HEK293 (cell line): ENCODE measurements around the gene VEPH1.

Source experiments
- CTCF ChIA-PET: fragments of 350-600 bp; formaldehyde crosslinking; extraction: SDS; loops from one replicate; lab custom pipeline; 2021; ENCODE audit warnings: antibody characterized with exemption; lab: Yijun Ruan, JAX
- POLR2A ChIA-PET: fragments of 300-600 bp; formaldehyde crosslinking; extraction: SDS; loops from one replicate; lab custom pipeline; 2020; ENCODE audit warnings: antibody characterized with exemption, inconsistent platforms; lab: Yijun Ruan, JAX
- H3K27ac ChIP-seq: fragments of 200-500 bp; sonication (Bioruptor generic); 2 replicates; pipeline ENCODE4 v1.5.1; 2014; ENCODE audit warnings: low read depth, low read length, control low read depth, inconsistent platforms; ENCODE audit errors: extremely low read depth
- H3K36me3 ChIP-seq, 2 experiments: fragments of 200-500 bp in 1 of 2; sonication (Bioruptor generic) in 1 of 2; 1 replicate in 1 of 2; 2 replicates in 1 of 2; pipeline ENCODE4 v1.5.1; 2014 to 2017; ENCODE audit warnings: inconsistent platforms in 2 of 2, low read length in 2 of 2; ENCODE audit not compliant: control insufficient read depth in 2 of 2, insufficient read depth in 1 of 2
- H3K4me1 ChIP-seq: fragments of 200-500 bp; sonication (Bioruptor generic); 2 replicates; pipeline ENCODE4 v1.5.1; 2014; ENCODE audit warnings: mild to moderate bottlenecking, low read length, inconsistent platforms; ENCODE audit not compliant: control insufficient read depth, insufficient read depth
- H3K4me3 ChIP-seq: 2 replicates; pipeline ENCODE4 v1.5.1; 2011; ENCODE audit warnings: low read depth, mild to moderate bottlenecking, control low read depth, low read length, moderate library complexity
- H3K9me3 ChIP-seq: fragments of 200-500 bp; sonication (Bioruptor generic); 2 replicates; pipeline ENCODE4 v1.5.1; 2014; ENCODE audit warnings: low read depth, low read length, inconsistent platforms; ENCODE audit not compliant: control insufficient read depth, insufficient read depth
- BCL11A ChIP-seq: fragments of 450-650 bp; formaldehyde crosslinking; IDR thresholded peaks from 2 replicates; pipeline ENCODE4 v1.5.1; 2016; ENCODE audit warnings: low read depth, missing biosample characterization, missing genetic modification characterization
- BCL11B ChIP-seq: fragments of 450-650 bp; formaldehyde crosslinking; IDR thresholded peaks from 2 replicates; pipeline ENCODE4 v1.5.1; 2016; ENCODE audit warnings: low read depth, missing biosample characterization, missing genetic modification characterization
- FEZF1 ChIP-seq: fragments of 450-650 bp; formaldehyde crosslinking; IDR thresholded peaks from 2 replicates; pipeline ENCODE4 v1.5.1; 2016; ENCODE audit warnings: missing biosample characterization, missing genetic modification characterization
- IKZF3 ChIP-seq: fragments of 450-650 bp; IDR thresholded peaks from 2 replicates; pipeline ENCODE4 v1.5.0; 2018; ENCODE audit warnings: missing biosample characterization, mild to moderate bottlenecking, missing genetic modification characterization, moderate library complexity
- KLF16 ChIP-seq: fragments of 450-650 bp; formaldehyde crosslinking; IDR thresholded peaks from 2 replicates; pipeline ENCODE4 v1.5.1; 2017; ENCODE audit warnings: missing biosample characterization, missing genetic modification characterization
- MZF1 ChIP-seq: fragments of 450-650 bp; formaldehyde crosslinking; IDR thresholded peaks from 2 replicates; pipeline ENCODE4 v1.5.1; 2017; ENCODE audit warnings: missing biosample characterization, missing genetic modification characterization, borderline replicate concordance
- OSR2 ChIP-seq: fragments of 450-650 bp; formaldehyde crosslinking; IDR thresholded peaks from 2 replicates; pipeline ENCODE4 v1.5.1; 2016; ENCODE audit warnings: missing biosample characterization, missing genetic modification characterization
- PRDM1 ChIP-seq: fragments of 450-650 bp; formaldehyde crosslinking; IDR thresholded peaks from 2 replicates; pipeline ENCODE4; 2016; ENCODE audit warnings: missing biosample characterization, missing genetic modification characterization
- PRDM6 ChIP-seq: fragments of 450-650 bp; formaldehyde crosslinking; IDR thresholded peaks from 2 replicates; pipeline ENCODE4 v1.5.1; 2017; ENCODE audit warnings: missing biosample characterization, missing genetic modification characterization
- TSHZ1 ChIP-seq: fragments of 450-650 bp; formaldehyde crosslinking; IDR thresholded peaks from 2 replicates; pipeline ENCODE4 v1.5.1; 2016; ENCODE audit warnings: missing biosample characterization, missing genetic modification characterization, borderline replicate concordance
- ZBTB1 ChIP-seq: fragments of 450-650 bp; formaldehyde crosslinking; IDR thresholded peaks from 2 replicates; pipeline ENCODE4 v1.5.1; 2016; ENCODE audit warnings: missing biosample characterization, missing genetic modification characterization
- ZFP41 ChIP-seq: fragments of 450-650 bp; formaldehyde crosslinking; IDR thresholded peaks from 2 replicates; pipeline ENCODE4 v1.5.1; 2016; ENCODE audit warnings: missing biosample characterization, missing genetic modification characterization, borderline replicate concordance
- ZNF121 ChIP-seq: fragments of 450-650 bp; formaldehyde crosslinking; IDR thresholded peaks from 2 replicates; pipeline ENCODE4 v1.5.1; 2016; ENCODE audit warnings: missing biosample characterization, missing genetic modification characterization
- ZNF155 ChIP-seq: fragments of 450-650 bp; formaldehyde crosslinking; IDR thresholded peaks from 2 replicates; pipeline ENCODE4 v1.5.1; 2016; ENCODE audit warnings: missing biosample characterization, missing genetic modification characterization
- ZNF175 ChIP-seq: fragments of 450-650 bp; formaldehyde crosslinking; IDR thresholded peaks from 2 replicates; pipeline ENCODE4 v1.5.1; 2016; ENCODE audit warnings: missing biosample characterization, missing genetic modification characterization
- ZNF292 ChIP-seq: fragments of 450-650 bp; formaldehyde crosslinking; IDR thresholded peaks from 2 replicates; pipeline ENCODE4 v1.5.1; 2016; ENCODE audit warnings: low read depth, missing biosample characterization, missing genetic modification characterization, borderline replicate concordance
- ZNF324 ChIP-seq: fragments of 450-650 bp; formaldehyde crosslinking; IDR thresholded peaks from 2 replicates; pipeline ENCODE4 v1.5.1; 2016; ENCODE audit warnings: missing biosample characterization, missing genetic modification characterization
- ZNF350 ChIP-seq: fragments of 450-650 bp; formaldehyde crosslinking; IDR thresholded peaks from 2 replicates; pipeline ENCODE4 v1.5.0; 2017; ENCODE audit warnings: missing biosample characterization, mild to moderate bottlenecking, missing genetic modification characterization
- ZNF416 ChIP-seq: fragments of 450-650 bp; formaldehyde crosslinking; IDR thresholded peaks from 2 replicates; pipeline ENCODE4 v1.5.1; 2016; ENCODE audit warnings: missing biosample characterization, missing genetic modification characterization
- ZNF521 ChIP-seq: fragments of 450-650 bp; formaldehyde crosslinking; IDR thresholded peaks from 2 replicates; pipeline ENCODE4 v1.5.1; 2017; ENCODE audit warnings: missing biosample characterization, mild to moderate bottlenecking, missing genetic modification characterization
- ZNF561 ChIP-seq: fragments of 450-650 bp; IDR thresholded peaks from 2 replicates; pipeline ENCODE4 v1.5.1; 2018; ENCODE audit warnings: missing biosample characterization, missing genetic modification characterization, borderline replicate concordance
- ZNF580 ChIP-seq: fragments of 450-650 bp; formaldehyde crosslinking; IDR thresholded peaks from 2 replicates; pipeline ENCODE4 v1.5.1; 2016; ENCODE audit warnings: missing biosample characterization, missing genetic modification characterization
- ZNF596 ChIP-seq: fragments of 450-650 bp; IDR thresholded peaks from 2 replicates; pipeline ENCODE4 v1.5.0; 2018; ENCODE audit warnings: missing biosample characterization, mild to moderate bottlenecking, missing genetic modification characterization, moderate library complexity
- ZNF610 ChIP-seq: fragments of 450-650 bp; formaldehyde crosslinking; IDR thresholded peaks from 2 replicates; pipeline ENCODE4 v1.5.1; 2016; ENCODE audit warnings: missing biosample characterization, missing genetic modification characterization, borderline replicate concordance
- ZNF621 ChIP-seq: fragments of 450-650 bp; formaldehyde crosslinking; IDR thresholded peaks from 2 replicates; pipeline ENCODE4 v1.5.1; 2017; ENCODE audit warnings: missing biosample characterization, missing genetic modification characterization
- ZNF624 ChIP-seq: fragments of 450-650 bp; formaldehyde crosslinking; IDR thresholded peaks from 2 replicates; pipeline ENCODE4 v1.5.1; 2017; ENCODE audit warnings: missing biosample characterization, missing genetic modification characterization
- ZNF626 ChIP-seq: fragments of 450-650 bp; sonication (Bioruptor Pico); formaldehyde crosslinking; IDR thresholded peaks from 2 replicates; pipeline ENCODE4 v1.5.1; 2018; ENCODE audit warnings: missing biosample characterization, missing genetic modification characterization, inconsistent platforms
- ZNF658 ChIP-seq: fragments of 450-650 bp; formaldehyde crosslinking; IDR thresholded peaks from 2 replicates; pipeline ENCODE4; 2016; ENCODE audit warnings: missing biosample characterization, missing genetic modification characterization
- ZNF701 ChIP-seq: fragments of 450-650 bp; formaldehyde crosslinking; IDR thresholded peaks from 2 replicates; pipeline ENCODE4 v1.5.1; 2016; ENCODE audit warnings: missing biosample characterization, missing genetic modification characterization
- ZNF843 ChIP-seq: fragments of 450-650 bp; formaldehyde crosslinking; IDR thresholded peaks from 2 replicates; pipeline ENCODE4 v1.5.1; 2016; ENCODE audit warnings: missing biosample characterization, missing genetic modification characterization
- ZXDB ChIP-seq: fragments of 450-650 bp; formaldehyde crosslinking; IDR thresholded peaks from 2 replicates; pipeline ENCODE4 v1.5.1; 2016; ENCODE audit warnings: missing biosample characterization, missing genetic modification characterization

The VEPH1 gene

GRCh38 chr3:157275832-157276231 is 227.4 kb downstream of the VEPH1 start:
- TF ChIP-seq PRDM1 (tag by site-specific recombination): no peak

GRCh38 chr3:157274644-157275137 is 228.5 kb downstream of the VEPH1 start:
- Histone ChIP-seq H3K9me3 (no peaks in the 10 kb centered on the region), H3K27ac (no peak overlapping the region), H3K4me1 (no peaks in the 10 kb centered on the region), H3K36me3 (no peaks in the 10 kb centered on the region), H3K4me3 (no peak overlapping the region)
- CTCF ChIA-PET: no interaction called here
- POLR2A ChIA-PET: no interaction called here
- TF ChIP-seq MZF1 (tag by site-specific recombination): no peak
- TF ChIP-seq ZNF121 (tag by site-specific recombination): peak; percentile 71
- TF ChIP-seq ZNF416 (tag by site-specific recombination): no peak
- TF ChIP-seq ZBTB1 (tag by site-specific recombination): no peak
- TF ChIP-seq ZNF292 (tag by site-specific recombination): no peak
- TF ChIP-seq ZNF350 (tag by site-specific recombination): no peak
- TF ChIP-seq ZNF701 (tag by site-specific recombination): no peak
- no peak for TF ChIP-seq ZNF324 (tag by site-specific recombination)
- TF ChIP-seq ZNF580 (tag by site-specific recombination): peak; percentile 41; the same call in 1 of the 2 replicates
- 0 out of 2 replicates have a peak, but pooled peaks have one; percentile 42 for TF ChIP-seq ZNF610
- TF ChIP-seq ZNF658 (tag by site-specific recombination): no peak
- TF ChIP-seq ZNF624: no peak
- no peak for TF ChIP-seq ZNF175 (tag by site-specific recombination)
- no peak for TF ChIP-seq ZNF521 (tag by site-specific recombination)
- TF ChIP-seq ZNF843: peak; percentile 83
- TF ChIP-seq ZNF596 (tag by site-specific recombination): peak; percentile 7; the same call in 1 of the 2 replicates
- TF ChIP-seq BCL11A (tag by site-specific recombination): no peak
- peak; percentile 53; the same call in 1 of the 2 replicates for TF ChIP-seq TSHZ1 (tag by site-specific recombination)
- no peak for TF ChIP-seq ZNF621 (tag by site-specific recombination)
- peak; percentile 92 for TF ChIP-seq FEZF1 (tag by site-specific recombination)
- no peak for TF ChIP-seq ZNF155 (tag by site-specific recombination)
- no peak for TF ChIP-seq ZFP41
- peak; percentile 55; the same call in 1 of the 2 replicates for TF ChIP-seq IKZF3 (tag by site-specific recombination)
- TF ChIP-seq KLF16 (tag by site-specific recombination): peak; percentile 53; the same call in 1 of the 2 replicates
- 0 out of 2 replicates have a peak, but pooled peaks have one; percentile 34 for TF ChIP-seq ZXDB (tag by site-specific recombination)
- no peak for TF ChIP-seq ZNF561 (tag by site-specific recombination)
- peak; percentile 93 for TF ChIP-seq PRDM6 (tag by site-specific recombination)
- TF ChIP-seq OSR2 (tag by site-specific recombination): peak; percentile 57; the same call in 1 of the 2 replicates
- TF ChIP-seq ZNF626: peak; percentile 33; the same call in 1 of the 2 replicates
- peak; percentile 93 for TF ChIP-seq BCL11B (tag by site-specific recombination)

More at GRCh38 chr3:157275832-157276231, 227.4 kb downstream of the VEPH1 start:
- Histone ChIP-seq H3K4me3 (no peak overlapping the region), H3K36me3 (no peaks in the 10 kb centered on the region), H3K27ac (no peak overlapping the region), H3K4me1 (no peaks in the 10 kb centered on the region), H3K9me3 (no peaks in the 10 kb centered on the region)
- CTCF ChIA-PET: no interaction called here
- POLR2A ChIA-PET: no interaction called here
